GM21360 (cell line): ENCODE data around the gene PRKN.
"Not testable (repeated sequence)": the region's sequence is repeated elsewhere in the genome, so short reads cannot be mapped to it uniquely, and the experiment has no call there.

Experiments used
- ATAC-seq: cut with Tn5 transposase; IDR thresholded peaks from one replicate; pipeline ENCODE4 v1.9.1; 2021; ENCODE audit warnings: mild to moderate bottlenecking, moderate library complexity; ENCODE audit not compliant: unreplicated experiment

Gene PRKN

DNA sequence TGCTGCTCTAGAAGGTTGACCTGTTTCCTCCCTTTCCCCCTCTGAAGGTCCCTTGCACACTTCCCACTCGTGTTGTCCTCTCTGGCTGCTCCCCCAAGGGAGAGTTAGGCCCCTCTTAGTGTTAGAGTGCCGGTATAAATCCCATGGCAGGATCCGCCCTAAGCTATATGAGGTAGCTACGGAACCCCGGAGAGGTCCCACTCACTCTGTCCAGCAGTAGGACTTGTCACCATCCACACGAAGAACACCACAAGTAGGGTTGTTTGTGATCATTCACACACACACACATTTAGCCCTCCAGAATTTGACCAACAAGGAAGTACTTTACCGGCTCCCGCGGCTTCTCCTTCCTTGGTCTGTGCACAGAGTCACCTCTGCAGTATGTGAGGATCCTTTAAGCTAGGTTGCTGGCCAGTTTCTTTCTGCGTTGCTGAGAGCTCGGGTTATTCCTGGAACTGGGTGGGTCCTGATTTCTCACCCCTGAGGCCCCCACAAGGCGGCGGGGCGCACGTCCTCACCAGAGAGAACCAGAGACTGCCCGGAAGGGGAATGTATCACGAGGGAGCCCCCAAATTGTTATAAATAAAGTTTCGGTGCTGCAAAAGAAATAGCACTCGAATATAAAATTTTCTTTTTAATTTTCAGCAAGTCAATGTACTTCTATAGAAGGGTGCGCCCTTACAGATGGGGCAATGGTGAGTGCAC is 1412.9 kb downstream of the PRKN start:
- not testable (repeated sequence) for ATAC-seq

GRCh38 chr6:161313940-161314509 is 1413.5 kb downstream of the PRKN start:
- ATAC-seq: no peak

GRCh38 chr6:161313475-161313874 is 1414.1 kb downstream of the PRKN start:
- ATAC-seq: not testable (repeated sequence)

DNA sequence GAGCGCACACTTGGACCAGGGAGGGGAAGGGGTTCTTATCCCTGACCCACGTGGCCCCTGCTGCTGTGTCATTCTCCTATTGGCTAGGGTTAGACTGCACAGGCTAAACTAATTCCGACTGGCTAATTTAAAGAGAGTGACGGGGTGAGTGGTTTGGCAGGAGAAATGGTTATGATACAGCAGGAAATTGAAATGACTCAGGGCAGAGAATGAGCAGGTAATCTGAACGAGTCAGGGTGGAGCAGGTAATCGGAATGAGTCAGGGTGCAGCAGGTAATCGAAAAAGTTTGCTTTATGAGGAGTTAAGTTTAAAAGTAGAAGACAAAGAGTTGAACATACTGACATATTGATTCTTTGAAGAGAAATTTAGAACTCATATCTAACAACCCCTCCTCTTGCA is 1417.8 kb downstream of the PRKN start:
- not testable (repeated sequence) for ATAC-seq

GRCh38 chr6:161308075-161308655 is 1419.4 kb downstream of the PRKN start:
- ATAC-seq: no peak

DNA sequence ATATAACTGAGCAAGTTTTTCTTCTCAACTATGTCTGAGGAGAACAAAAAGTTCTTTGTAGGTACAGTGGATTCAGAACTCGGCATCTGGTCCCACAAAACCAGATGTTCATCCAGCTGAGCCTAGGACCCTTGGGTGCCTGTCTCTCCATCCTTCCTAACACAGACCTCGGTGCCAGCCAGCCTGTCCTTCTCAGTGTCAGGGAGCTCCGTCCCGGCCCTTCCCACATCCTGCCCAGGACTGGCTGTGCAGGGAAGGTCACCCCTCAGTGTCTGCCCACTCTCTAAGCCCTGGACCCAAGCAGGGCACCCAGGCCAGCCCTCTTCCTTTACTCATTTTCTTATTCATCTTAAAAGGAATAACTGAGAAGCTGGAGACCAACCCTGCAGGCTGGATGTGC is 1421.7 kb downstream of the PRKN start:
- ATAC-seq: no peak

- no peak for ATAC-seq
These were observed 1423.8 kb downstream of the PRKN start for GRCh38 chr6:161303628-161304340.

DNA sequence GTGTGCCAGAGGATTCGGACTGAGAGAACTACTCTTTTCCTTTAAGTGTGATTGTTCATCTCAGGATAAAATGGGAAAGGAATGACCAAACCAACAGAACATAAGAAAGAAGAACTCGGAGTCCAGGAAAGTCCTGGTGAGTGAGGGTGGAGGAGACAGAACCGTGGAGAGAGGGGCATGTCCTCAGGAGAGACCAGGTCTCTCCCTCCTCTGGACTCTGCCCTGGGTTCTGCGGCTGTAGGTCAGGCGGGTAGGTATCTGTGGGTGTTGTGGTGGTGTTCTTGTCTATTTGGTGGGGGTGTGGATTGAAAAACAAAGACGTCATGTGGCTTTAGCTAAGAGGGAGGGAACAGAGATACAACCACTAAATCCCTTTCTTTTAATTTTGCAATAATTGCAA is 1424.6 kb downstream of the PRKN start:
- no peak for ATAC-seq

GRCh38 chr6:161301338-161301737 is 1426.2 kb downstream of the PRKN start:
- no peak for ATAC-seq

- ATAC-seq: no peak
These were observed 1426.7 kb downstream of the PRKN start for GRCh38 chr6:161300823-161301222.

- no peak for ATAC-seq
These were observed 1427.8 kb downstream of the PRKN start for GRCh38 chr6:161299726-161300125.
